NCI-H524 treated with DMSO at 0.1 percent for 48 hours (cell line): ENCODE results near the gene WDR35.

Source experiments
- DNase-seq: peaks from one replicate; lab custom pipeline; 2025; lab: John Stamatoyannopoulos, UW

WDR35 gene

GRCh38 chr2:19870792-19871191 is 119.1 kb downstream of the WDR35 start:
- no peak for DNase-seq

- DNase-seq: no peak
These were observed 121.0 kb downstream of the WDR35 start for GRCh38 chr2:19868701-19869580.

- DNase-seq: no peak
These were observed 121.7 kb downstream of the WDR35 start for GRCh38 chr2:19868224-19868623.

GRCh38 chr2:19866771-19867170 is 123.1 kb downstream of the WDR35 start:
- DNase-seq: no peak

- no peak for DNase-seq
These were observed 124.8 kb downstream of the WDR35 start for GRCh38 chr2:19865151-19865550.

- no peak for DNase-seq
These were observed 125.5 kb downstream of the WDR35 start for GRCh38 chr2:19864381-19864780.

- no peak for DNase-seq
These were observed 126.4 kb downstream of the WDR35 start for GRCh38 chr2:19863303-19864041.

- DNase-seq: no peak
These were observed 128.1 kb downstream of the WDR35 start for GRCh38 chr2:19861813-19862212.
